GM21526 (cell line): ENCODE measurements around the gene GRIK4.
"Not testable (repeated sequence)": the region's sequence is repeated elsewhere in the genome, so short reads cannot be mapped to it uniquely, and the experiment has no call there.

ENCODE experiments used
- ATAC-seq: cut with Tn5 transposase; IDR thresholded peaks from one replicate; pipeline ENCODE4 v1.9.1; 2021; ENCODE audit warnings: moderate library complexity; ENCODE audit not compliant: unreplicated experiment, low FRiP score

GRIK4 gene

DNA sequence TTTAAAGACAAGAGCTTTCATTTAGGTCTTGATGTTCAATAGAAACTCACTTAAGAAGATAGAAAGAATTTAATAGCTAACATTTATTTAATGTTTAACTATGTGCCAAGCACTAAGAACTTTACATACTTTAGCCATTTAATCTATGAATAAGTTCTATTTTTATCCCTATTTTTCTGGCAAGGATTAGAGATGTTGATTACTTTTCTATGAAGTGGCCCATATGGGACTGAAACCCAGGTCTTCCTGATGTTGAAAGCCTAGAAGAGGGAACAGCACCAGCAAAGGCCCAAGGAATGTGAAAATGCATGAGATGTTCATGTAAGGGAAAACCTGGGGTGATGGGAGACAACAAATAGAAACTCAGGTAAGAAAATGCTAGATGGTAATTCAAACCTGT, 497.0 kb downstream of the GRIK4 start:
- ATAC-seq, result no peak

DNA sequence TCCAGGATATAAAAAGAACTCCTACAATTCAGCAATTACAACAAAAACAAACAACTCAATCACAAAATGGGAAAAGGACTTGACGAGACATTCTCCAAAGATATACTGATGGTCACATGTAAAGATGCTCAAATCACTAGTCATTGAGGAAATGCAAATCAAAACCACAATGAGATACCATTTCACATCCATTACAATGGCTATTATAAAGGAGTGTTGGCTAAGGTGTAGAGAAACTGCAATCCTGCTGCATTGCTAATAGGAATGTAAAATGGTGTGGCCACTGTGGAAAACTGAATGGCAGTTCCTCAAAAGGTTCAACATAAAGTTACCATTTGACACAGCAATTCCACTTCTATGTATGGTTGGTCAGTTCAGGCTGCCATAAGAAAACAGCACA, 500.5 kb downstream of the GRIK4 start:
- ATAC-seq, result no peak

DNA sequence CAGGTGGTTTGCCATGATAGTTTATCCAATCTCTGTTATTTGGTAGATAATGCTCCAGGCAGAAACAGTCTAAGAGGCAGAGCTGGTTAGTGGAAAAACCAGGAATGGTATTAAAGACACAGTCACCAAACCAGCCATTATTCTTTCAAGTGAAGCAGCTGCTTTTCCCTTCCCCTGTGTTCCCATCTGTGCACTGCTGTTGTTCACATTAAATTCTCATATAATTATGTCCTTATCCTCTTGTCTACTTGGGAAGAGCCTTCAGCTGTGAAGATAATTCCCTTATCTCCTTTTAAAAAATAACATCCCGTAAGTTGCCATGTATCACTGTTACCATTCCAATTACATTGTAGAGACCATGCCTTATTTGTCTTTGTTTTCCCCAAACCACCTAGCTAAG, 507.2 kb downstream of the GRIK4 start:
- no peak for ATAC-seq

DNA sequence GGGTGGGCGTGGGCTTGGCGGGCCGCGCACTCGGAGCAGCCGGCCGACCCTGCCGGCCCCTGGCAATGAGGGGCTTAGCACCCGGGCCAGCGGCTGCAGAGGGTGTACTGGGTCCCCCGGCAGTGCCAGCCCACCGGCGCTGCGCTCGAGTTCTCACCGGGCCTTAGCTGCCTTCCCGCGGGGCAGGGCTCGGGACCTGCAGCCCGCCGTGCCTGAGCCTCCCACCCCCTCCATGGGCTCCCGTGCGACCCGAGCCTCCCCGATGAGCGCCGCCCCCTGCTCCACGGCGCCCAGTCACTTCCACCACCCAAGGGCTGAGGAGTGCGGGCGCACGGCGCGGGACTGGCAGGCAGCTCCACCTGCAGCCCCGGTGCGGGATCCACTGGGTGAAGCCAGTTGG, 510.2 kb downstream of the GRIK4 start:
- ATAC-seq, result not testable (repeated sequence)

DNA sequence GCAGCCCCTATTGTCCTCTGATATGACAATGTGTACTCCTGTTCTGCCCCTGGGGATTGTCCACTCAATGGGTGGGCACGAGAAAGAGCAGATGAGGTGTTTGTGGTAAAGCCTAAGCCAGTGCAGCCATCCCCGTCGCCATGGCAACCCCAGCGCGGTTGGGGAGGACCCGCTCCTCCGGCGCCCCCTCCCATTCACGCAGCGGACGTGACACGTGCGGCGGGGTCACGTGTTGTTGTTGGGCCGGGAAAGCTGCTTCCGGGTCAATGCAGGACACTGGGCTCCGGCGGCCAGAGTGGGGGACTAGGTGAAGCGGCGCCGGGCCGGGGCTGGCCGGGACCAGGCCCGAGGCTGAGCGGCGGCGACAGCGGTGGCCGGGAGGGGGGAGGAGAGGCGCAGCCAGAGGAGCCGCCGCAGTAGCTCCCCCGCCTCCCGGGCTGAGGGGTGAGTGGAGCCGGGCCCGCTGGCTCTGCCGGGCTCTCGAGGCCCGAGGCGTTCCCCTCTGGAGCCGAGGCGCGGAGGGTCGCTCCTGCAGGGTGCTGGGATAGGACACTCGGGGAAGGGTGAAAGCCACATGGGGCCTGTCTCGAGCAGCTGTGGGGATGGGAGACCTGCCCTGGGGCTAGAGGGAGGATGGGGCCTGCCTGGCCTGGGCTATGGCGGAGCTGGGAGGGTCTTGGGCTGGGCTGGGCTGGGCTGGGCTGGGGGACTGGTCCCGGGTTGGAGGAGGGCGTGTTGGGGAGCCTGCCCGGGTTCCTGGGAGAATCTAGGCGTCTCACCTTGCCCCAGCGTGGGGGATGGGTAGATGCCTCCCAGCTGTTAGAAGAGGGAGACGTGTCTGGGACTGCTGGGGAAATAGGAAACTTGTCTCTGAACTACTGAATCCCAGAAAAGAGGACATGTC, 512.6 kb downstream of the GRIK4 start, which contains the start of gene TBCEL:
TSS of gene TBCEL (plus strand) at position 255 of the 904 bp plus-strand sequence. CDS start 21,589 bp downstream, outside the sequence.
- peak; percentile 98 for ATAC-seq

DNA sequence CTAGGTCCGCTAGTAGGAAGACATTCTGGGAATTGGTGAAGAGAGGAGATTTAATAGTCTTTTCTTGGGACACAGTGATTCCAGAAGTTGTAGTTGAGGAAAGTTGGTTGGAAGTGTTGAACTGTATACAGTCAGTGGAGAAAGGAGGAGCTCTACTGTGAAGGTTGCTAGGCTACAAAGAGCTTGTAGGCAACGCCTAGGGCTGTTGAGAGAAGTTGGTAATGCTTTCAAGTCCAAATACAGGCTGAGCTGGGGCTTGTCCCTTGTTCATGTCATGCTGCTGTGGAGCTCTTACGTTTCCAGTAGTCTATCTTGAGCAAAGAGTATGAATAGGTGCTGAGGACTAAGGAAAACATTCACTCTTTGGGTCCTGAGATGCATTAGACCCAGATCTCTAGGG, 513.4 kb downstream of the GRIK4 start:
- no peak for ATAC-seq

DNA sequence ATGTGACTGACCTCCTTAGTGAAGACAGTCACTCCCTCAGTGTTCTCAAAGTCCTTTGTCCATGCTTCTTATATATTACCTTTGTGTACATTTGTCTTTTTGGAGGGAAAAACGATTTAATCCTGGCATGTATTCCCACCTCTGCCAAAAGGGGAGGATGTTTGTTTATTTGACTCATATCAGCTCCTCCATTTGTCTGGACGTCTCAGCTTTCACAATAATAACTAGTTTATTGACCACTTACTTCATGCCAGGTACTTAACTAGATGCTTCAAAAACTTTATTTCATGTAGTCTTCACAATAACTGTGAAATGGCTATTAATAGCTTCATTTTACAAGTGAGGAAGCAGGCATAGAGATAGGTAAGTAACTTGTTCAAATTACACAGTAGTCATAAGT, 517.6 kb downstream of the GRIK4 start:
- ATAC-seq, result no peak

DNA sequence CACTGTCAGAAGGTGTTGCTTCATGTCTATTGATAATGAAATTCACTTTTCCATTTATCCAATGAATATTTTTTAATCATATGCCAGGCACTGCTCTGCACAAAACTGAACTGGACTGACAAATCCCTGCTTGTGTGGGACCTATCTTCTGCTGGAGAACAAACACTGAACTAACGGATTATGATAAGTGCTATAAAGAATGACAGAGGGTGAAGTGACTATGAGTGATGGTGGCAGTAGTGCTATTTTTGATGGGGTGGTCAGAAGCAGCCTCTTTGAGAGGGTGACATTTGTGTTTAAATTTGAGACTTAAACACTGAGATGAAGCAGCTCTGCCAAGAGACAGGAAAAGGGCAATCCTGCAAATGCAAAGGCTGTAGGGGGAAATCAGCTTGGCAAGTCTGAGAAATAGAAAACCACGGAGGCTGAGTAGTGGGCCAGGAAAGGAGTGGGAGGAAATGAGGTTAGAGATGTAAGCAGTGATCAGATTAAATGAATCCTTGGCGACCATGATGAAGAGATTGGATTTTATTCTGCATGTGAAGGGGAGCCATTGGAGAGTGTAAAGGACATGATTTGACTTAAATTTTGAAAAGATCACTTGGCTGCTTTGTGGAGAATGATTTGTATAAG, 518.4 kb downstream of the GRIK4 start:
- ATAC-seq, result no peak

DNA sequence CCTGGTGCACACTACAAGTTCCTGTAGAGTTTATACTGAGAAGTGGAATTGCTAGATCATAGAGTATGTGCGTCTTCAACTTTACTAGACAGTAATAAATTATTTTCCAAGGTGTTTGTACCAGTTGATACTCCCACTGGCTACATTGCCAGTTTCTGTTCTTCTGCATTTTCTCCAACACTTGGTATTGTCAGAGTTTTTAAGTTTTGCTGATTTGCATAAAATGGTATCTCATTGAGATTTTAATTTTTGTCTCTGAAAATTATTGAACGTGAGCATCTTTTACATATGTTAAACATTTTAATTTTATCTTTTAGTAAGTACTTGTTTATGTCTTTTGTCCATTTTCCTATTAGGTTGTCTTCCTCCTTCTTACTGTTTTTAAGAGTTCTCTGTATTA, 519.6 kb downstream of the GRIK4 start:
- no peak for ATAC-seq

DNA sequence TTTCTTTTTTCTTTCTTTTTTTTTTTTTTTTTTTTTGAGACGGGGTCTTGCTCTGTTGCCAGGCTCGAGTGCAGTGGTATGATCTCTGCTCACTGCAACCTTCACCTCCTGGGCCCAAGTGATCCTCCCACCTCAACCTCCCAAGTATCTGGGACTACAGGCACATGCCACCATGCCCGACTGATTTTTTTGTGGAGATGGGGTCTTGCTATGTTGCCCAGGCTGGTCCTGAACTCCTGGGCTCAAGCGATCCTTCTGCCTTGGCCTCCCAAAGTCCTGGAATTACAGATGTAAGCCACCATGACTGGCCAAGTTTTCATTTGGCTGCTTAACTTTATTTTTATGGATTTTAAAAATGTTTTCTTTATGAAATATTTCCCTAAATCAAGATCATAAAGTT, 520.1 kb downstream of the GRIK4 start:
- ATAC-seq, result not testable (repeated sequence)

DNA sequence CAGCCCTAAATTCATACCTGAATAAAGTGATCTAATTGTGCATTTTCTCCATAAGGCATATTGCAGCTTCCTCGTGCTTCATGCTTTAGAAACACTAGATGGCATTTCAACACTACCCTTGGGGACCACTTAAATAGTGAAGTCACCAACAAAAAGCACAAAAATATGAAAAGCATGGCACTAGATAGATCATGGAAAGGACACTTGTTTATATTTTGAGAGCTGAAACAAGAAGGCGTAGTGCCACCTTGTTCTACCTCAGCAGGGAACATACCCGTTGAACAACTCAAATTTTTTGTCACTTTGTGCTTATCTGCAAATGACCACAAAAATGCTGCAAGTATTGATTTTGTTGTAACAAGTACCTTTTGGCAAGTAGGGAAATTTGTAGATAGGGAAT, 521.0 kb downstream of the GRIK4 start:
- ATAC-seq, result no peak

DNA sequence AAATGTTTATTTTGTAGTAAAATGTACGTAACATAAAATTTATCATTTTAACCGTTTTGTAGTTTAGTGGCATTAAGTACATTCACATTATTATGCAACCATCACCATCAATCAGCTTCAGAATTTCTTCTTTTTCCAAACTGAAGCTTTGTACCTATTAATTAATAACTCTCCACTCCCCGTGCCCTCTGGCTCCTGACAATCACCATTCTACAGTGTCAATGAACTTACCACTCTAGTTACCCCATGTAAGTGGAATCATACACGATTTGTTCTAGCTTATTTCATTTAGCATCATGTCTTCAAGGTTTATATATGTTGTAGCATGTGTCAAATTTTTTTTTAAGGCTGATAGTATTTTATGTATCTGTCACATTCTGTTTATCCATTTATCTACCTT, 522.1 kb downstream of the GRIK4 start:
- no peak for ATAC-seq

DNA sequence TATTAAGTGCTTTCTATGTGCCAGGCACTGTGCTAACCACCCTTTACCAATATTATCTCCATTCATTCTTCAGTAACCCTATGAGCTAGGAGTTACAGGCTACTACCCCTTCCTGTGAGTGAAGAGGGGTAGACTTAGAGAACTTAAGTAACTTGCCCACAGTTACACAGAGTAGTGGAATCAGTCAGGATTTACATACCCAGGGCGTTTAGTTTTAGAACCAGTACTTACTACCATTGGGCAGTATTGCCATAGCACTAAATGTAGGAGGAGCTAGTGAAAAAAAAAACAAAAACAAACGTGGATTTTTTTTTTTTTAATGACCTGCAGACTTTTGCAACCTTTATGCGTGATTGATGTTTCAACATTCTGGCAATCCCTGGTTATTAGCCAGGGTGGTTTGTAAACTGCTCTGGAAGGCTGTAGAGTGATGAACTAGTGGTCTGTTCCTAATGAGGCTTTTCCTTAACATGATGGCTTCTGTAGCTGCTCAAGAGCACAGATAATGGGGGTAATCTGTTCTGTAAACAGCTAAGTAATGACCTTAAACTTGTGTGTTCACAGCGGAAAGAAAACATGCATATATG, 523.7 kb downstream of the GRIK4 start:
- no peak for ATAC-seq

DNA sequence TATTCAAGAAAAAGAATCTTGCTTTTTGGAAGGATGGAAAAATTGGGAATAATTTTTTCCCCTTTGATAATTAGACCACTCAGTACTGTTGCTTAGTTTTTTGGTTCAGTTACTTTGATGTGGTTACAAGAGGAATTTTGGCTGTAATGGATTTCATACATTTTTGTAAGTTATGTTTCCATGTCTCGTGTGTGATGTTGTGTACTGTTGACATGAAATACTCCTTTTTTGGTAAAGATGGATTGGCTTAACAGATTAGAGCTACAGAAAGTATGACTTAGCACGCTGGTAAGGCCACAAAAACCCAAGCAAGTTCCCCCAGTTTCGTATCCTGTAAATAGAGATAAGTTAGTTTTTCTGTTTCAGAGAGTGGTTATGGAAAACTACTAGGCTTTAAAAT, 524.2 kb downstream of the GRIK4 start:
- ATAC-seq, result no peak

DNA sequence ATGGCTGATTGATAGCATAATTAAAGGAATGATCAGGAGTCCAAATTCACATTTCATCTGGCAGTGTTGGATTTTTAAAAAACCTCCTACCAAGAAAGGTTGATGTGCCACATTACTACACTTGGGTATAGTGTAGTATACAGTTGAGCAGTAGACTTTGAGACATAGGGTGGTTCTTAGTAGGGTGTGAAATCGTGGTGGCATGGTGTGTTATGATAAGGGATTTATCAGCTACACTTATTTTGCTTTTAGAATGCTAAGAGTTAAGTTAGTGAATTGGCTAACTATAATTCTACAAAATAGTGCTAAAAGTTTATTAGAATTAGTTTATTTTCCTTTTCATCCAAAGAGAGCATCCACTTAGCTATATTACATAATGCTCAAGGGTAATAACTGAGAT, 525.5 kb downstream of the GRIK4 start:
- no peak for ATAC-seq
